Keratinocyte (primary cell): ENCODE results near the gene SEPTIN5.

Experiments used
- EZH2 ChIP-seq: IDR thresholded peaks from one replicate; pipeline ENCODE4 v1.6.1; 2012; ENCODE audit warnings: inconsistent platforms, mild to moderate bottlenecking, low read length, moderate library complexity
- TF ChIP-seq, protein P1 (sequence below), 3 experiments: IDR thresholded peaks in 1 of 3; conservative IDR thresholded peaks in 1 of 3; optimal IDR thresholded peaks in 1 of 3; 2 replicates in 2 of 3; 3 replicates in 1 of 3; pipeline versions ENCODE3 to v1.5.1; 2011; ENCODE audit warnings: low read length in 3 of 3, mild to moderate bottlenecking in 3 of 3, moderate library complexity in 2 of 3, control low read depth in 1 of 3, inconsistent platforms in 1 of 3; ENCODE audit not compliant: insufficient read depth in 2 of 3; ENCODE audit errors: extremely low read depth in 1 of 3

DNA sequence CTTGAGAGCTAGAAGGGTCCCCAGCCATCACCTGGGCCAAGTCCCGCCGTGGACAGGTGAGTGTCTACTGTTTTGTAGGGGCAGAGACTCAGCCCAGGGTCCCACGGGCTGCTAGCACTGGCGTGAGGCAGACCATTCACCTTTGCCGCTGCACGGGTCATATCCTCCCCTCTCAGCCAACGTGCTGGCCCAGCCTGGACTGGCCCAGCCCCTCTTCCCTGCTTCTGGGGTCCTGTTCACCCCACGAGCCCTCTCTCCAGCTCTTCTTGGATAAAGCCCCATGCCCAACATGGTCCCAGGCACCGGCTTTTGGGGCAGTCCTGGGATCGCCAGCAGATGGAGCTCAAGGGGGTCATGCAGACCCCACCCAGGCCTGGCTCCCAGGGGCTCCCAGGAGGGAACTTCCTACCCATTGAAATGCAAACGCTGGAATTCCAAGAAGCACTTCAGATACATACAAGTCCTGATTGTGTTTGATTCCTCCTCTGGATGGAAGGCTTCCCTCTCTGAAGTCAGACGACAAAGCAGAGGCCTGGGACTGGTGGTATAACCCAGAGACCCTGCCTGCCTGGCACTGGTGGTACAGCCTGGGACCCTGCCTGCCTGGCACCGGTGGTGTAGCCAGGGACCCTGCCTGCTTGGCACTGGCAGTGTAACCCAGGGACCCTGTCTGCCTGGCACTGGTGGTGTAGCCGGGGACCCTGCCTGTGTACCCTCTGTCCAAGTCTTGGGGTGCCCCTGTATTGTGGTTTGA lies 8.9 kb upstream of the SEPTIN5 start:
- TF ChIP-seq, protein P1, sequence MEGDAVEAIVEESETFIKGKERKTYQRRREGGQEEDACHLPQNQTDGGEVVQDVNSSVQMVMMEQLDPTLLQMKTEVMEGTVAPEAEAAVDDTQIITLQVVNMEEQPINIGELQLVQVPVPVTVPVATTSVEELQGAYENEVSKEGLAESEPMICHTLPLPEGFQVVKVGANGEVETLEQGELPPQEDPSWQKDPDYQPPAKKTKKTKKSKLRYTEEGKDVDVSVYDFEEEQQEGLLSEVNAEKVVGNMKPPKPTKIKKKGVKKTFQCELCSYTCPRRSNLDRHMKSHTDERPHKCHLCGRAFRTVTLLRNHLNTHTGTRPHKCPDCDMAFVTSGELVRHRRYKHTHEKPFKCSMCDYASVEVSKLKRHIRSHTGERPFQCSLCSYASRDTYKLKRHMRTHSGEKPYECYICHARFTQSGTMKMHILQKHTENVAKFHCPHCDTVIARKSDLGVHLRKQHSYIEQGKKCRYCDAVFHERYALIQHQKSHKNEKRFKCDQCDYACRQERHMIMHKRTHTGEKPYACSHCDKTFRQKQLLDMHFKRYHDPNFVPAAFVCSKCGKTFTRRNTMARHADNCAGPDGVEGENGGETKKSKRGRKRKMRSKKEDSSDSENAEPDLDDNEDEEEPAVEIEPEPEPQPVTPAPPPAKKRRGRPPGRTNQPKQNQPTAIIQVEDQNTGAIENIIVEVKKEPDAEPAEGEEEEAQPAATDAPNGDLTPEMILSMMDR (optimal IDR thresholded peaks at IDR 0.05 in 1 of 3, IDR thresholded peaks at IDR 0.05 in 1 of 3, conservative IDR thresholded peaks at IDR 0.05 in 1 of 3; ENCODE audit: extremely low read depth in 1 of 3, insufficient read depth in 2 of 3, low read length in 3 of 3): no peak
- no peak for TF ChIP-seq EZH2
